ENCODE measurements around the gene CDC45.
A peak's percentile ranks its signal among the peaks of the same experiment; 100 is the strongest.

Gene CDC45

DNA sequence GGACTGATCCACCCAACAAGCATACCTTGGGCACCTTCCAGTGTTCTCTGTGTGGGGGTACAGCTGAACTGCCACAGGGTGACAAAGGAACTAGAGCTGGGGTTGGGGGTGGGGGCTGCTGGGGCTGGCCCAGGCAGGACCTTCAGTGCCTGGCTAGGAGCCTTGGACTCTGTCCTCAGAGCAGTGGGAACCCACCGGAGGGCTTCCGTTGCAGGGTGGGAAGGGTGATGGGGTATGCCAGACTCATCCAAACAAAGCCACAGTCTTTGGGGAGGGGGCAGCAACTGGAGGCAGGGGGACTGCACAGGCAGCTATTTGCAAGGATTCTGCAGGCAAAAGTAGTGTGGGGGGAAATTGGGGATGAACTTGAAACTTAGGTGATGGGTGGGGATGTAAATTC is 80.2 kb downstream of the CDC45 start:
- DNase-seq (ENCODE audit: low read depth), result no peak

DNA sequence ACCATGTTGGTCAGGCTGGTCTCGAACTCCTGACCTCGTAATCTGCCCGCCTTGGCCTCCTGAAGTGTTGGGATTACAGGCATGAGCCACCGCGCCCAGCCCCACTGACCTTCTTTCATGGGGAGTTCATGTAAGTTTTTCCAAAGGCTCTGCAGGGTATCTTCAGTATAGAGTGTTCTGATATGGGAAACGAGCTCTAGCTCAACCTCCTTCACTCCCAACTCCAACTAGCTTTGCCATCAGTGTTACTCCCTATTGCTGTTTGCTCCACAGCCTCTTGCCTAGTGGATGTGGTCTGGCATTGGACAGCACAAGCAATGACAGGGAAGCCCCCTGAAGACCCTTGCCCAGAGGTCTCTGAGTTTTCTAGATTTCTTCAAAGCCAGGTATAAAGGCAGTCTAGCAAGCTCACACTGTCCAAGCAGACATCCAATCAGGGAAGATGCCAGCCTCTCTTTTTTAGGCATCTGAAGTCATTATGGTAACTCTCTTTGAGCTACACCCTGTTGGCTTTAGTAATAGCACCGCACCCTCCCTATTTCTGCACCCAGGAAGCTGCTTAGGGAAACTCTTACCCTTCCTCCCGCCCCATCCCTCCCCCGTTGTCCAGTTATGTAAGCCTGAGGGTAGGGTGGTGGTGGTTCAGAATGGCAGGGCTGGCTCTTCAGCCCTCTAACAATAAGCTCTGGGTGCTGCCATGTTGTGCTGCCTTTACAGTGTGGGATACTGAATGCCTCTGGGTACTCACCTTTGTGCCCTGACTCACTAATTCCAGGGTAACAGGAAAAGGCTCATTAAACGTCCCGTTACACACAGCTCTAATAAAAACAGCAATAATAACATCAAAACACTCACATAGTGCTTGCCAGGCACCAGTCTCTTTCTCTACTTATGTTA is 85.9 kb downstream of the CDC45 start:
- DNase-seq (ENCODE audit: low read depth), result peak; percentile 25

DNA sequence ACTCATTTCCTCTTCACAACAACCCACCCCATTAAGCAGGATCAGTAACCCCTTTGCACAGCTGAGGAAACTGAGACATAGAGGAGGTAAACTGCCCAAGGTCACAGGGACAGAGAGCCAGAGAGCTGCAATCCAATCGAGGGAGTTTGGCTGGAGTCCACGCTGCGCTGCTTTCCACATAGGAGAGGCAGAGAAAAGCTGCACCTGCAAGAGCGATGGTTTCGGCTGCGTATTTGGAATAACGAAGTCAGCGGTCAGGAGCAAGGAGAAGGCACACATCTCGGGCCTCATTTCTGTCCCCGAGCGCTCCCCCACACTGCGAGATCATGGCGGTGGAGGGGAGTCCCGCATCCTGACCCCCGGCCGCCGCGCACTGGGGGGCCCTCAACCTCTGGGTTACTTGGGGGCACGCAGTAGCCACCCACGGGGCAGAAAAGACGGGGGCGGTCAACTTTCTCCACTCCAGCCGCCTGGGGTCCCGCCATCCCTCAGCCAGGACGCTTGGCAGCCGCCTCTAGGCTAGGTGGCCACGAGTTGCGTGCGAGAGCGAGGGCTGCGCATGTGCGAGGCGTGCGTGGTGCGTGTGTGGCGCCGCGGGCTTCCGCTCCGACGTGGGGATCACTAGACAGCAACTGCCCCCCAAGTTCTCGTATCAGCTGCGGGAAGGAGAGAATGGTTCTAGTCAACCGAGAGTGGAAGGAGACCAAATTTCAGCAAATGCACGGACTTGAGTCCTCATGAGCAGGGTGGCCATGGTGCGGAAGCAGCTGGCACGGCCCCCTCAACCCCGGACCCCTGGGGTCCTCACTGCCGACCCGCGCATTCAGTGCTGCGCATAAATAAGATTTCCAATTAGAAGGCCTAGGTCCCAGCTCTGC is 86.8 kb downstream of the CDC45 start:
- no peak for DNase-seq (ENCODE audit: low read depth)

DNA sequence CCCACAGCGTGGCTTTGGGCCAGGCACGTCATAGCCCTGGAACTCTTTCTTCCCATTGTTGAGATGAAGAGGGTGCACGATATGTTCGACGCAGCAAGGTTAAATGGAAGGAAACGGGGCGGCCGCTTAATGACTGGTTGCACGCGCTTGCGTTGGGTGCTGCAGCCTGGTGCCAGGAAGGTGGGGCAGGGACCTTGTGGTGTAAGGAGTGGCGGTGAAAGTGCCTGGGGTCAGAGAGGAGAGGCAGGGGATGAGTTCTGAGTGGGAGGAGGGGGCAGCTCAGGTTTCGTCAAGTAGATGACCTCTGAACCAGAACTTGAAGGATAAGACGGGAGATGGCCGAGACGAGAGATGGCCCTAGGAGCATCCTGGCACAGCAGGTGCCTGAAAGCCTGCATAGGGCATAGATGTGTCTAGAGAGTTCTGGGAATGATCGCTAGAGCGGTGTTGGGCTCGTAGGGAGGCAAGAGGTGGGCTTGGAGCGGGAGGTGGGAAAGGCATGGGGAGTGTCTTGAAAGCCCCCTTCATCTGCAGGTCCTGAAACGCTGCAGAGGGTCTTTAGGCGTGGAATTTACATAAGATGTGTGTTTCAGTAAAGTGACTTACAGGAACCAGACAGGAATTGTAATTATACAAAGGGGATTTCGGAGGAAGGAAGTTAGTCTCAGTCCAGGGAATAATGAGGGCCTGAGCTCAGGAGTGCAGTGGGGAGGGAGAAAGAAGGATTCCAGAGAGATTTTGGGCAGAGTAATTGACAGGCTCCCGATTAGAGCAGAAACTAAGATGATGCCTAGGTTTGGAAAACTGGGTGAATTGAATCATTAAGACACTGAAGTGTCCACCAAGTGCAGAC is 87.7 kb downstream of the CDC45 start:
- DNase-seq (ENCODE audit: low read depth), result no peak

DNA sequence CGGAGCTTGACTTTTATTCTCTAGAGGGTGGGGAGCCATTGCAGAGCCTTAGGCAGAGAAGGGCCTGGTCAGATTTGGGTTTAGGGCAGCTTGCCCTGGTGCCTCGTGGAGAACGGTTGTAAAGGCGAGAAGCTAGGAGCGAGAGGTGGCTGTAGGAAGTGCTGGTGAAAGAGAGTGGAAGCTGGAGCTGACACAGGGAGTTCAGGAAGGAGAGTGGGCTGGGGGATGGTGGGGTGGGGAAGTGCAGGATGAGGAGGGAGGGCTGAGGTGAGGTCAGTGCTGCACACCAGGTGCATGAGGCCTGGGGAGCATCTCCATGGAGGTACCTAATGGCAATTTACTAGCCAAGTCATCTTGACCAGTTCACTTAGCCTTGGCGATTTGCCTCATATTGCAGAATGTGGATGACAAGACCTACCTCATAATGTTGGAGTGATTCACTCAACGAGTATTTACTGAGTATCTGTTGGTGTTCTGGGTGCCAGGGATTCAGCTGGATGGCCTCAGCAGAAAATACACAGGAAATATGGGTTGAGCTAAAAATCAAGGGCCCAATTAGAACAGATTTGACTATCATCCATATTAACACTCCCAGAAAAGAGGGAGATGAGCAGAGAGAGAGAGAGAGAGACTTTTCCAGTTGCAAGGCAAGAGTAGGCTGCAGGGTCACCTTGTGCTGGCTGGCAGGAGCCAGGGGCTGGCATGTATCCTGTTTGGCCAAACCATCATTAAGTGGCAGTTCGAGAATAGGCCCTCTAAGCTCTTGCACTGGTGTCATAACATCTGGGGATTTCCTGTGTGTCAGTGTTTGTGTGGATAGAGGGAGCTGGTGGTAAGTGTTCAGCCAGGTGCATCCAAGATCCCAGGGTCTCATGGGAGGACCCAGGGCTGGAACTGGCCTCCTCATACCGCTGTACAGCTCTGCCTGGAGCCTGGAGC is 88.9 kb downstream of the CDC45 start:
- DNase-seq (ENCODE audit: low read depth), result peak; percentile 93

DNA sequence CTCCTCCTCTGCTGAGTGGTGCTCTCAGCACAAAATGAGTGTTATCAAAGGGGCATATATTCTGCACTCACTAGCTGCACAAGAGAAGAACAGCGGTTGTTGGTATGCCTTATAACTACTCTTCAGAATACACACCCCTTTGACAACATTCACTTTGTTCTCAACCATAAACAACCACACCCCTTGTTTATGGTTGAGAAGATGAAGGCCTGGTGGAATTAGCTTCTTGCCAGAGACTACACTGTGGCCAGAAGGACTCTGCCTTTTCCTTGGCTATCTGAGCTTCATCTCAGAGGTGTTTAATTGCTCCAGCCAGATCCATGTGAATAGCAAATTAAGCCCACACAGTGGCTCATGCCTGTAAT is 89.5 kb downstream of the CDC45 start:
- DNase-seq (ENCODE audit: low read depth), result no peak

DNA sequence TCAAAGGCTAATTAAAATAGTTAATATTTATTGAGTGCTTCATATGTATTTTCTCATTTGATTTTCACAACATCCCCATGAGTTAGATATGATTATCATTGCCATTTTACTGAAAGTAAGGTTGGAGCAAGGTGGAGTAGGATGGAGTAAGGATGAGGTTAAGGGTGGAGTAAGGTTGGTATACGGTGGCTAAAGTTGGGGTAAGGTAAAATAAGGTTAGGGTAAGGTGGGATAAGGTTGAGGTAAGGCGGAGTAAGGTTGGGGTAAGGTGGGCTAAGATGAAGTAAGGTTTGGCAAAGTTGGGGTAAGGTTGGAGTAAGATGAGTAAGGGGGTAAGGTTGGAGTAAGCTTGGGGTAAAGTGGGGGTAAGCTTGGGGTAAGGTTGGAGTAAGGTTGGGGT is 90.3 kb downstream of the CDC45 start:
- no peak for DNase-seq (ENCODE audit: low read depth)
